ENCODE data around the gene TSHR.
A peak's percentile ranks its signal among the peaks of the same experiment; 100 is the strongest.
"Not testable (repeated sequence)": the region's sequence is repeated elsewhere in the genome, so short reads cannot be mapped to it uniquely, and the experiment has no call there.

The TSHR gene

GRCh38 chr14:81001447-81001846, 46.0 kb downstream of the TSHR start:
- DNase-seq, result no peak

GRCh38 chr14:81004575-81004974, 49.2 kb downstream of the TSHR start:
- DNase-seq, result no peak

GRCh38 chr14:81005540-81006228, 50.3 kb downstream of the TSHR start:
- DNase-seq, result no peak

GRCh38 chr14:81006266-81006665, 50.8 kb downstream of the TSHR start:
- no peak for DNase-seq

GRCh38 chr14:81007131-81007530, 51.7 kb downstream of the TSHR start:
- DNase-seq, result no peak

GRCh38 chr14:81009346-81009745, 53.9 kb downstream of the TSHR start:
- DNase-seq, result no peak

- peak; percentile 72 to 82 for DNase-seq
These were observed 62.8 kb downstream of the TSHR start for GRCh38 chr14:81018251-81018650.

GRCh38 chr14:81018684-81019083, 63.3 kb downstream of the TSHR start:
- DNase-seq, result no peak

GRCh38 chr14:81019113-81019512, 63.7 kb downstream of the TSHR start:
- not testable (repeated sequence) for DNase-seq

GRCh38 chr14:81023095-81023710, 67.8 kb downstream of the TSHR start:
- DNase-seq, result no peak

GRCh38 chr14:81028461-81028860, 73.0 kb downstream of the TSHR start:
- peak; percentile 51 to 74 for DNase-seq

- no peak for DNase-seq
These were observed 76.1 kb downstream of the TSHR start for GRCh38 chr14:81031488-81031887.

- DNase-seq, result peak; percentile 74 to 77
These were observed 78.3 kb downstream of the TSHR start for GRCh38 chr14:81033698-81034240.

- peak; percentile 23 to 42 for DNase-seq
These were observed 87.0 kb downstream of the TSHR start for GRCh38 chr14:81042438-81042837.

GRCh38 chr14:81051547-81051946, 96.1 kb downstream of the TSHR start:
- DNase-seq, result no peak

- not testable (repeated sequence) for DNase-seq
These were observed 98.6 kb downstream of the TSHR start for GRCh38 chr14:81054057-81054456.

- no peak for DNase-seq
These were observed 100.5 kb downstream of the TSHR start for GRCh38 chr14:81055971-81056370.

GRCh38 chr14:81062380-81062779, 107.0 kb downstream of the TSHR start:
- DNase-seq, result no peak

GRCh38 chr14:81062816-81063215, 107.4 kb downstream of the TSHR start:
- DNase-seq, result peak; percentile 15 to 51

GRCh38 chr14:81066672-81067071, 111.3 kb downstream of the TSHR start:
- no peak for DNase-seq

- no peak for DNase-seq
These were observed 111.7 kb downstream of the TSHR start for GRCh38 chr14:81067156-81067555.

- no peak for DNase-seq
These were observed 112.9 kb downstream of the TSHR start for GRCh38 chr14:81068176-81068782.

GRCh38 chr14:81070511-81070910, 115.1 kb downstream of the TSHR start:
- DNase-seq, result no peak

GRCh38 chr14:81085596-81085995, 130.2 kb downstream of the TSHR start:
- DNase-seq, result no peak
